ENCODE results near the gene ZNF385B.

Gene ZNF385B

DNA sequence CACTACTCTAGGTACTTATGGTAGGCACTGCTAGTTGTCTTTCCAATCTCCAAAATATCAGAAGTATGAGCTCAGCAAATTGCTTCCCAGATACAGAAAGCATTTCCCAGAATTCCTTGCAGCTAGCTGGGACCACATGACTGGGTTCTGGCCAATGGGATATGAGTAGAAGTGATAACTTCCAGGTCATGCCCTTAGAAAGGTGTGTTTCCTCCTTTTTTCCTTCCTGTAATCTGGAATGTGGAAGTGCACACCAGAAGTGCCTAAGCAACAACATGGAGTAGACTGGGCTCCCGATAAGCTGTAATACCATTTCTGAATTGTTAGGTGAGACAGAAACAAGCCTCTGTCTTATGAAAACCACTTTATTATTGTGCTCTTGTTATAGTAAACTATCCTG, 279.8 kb downstream of the ZNF385B start:
- no peak overlapping the region for H3K4me3 ChIP-seq (ENCODE audit: low read length)
- no peak for DNase-seq (ENCODE audit: low read depth)
- no peak for TF ChIP-seq CTCF (conservative IDR thresholded peaks at IDR 0.05; ENCODE audit: low read length)

GRCh38 chr2:179580378-179581146, 280.9 kb downstream of the ZNF385B start:
- H3K4me3 ChIP-seq (ENCODE audit: low read length): no peak overlapping the region
- DNase-seq (ENCODE audit: low read depth): no peak
- TF ChIP-seq CTCF (conservative IDR thresholded peaks at IDR 0.05; ENCODE audit: low read length): no peak

- no peak overlapping the region for H3K4me3 ChIP-seq (ENCODE audit: low read length)
- no peak for TF ChIP-seq CTCF (conservative IDR thresholded peaks at IDR 0.05; ENCODE audit: low read length)
- peak; percentile 12 for DNase-seq (ENCODE audit: low read depth)
Measured at GRCh38 chr2:179579800-179580199, 281.6 kb downstream of the ZNF385B start.

DNA sequence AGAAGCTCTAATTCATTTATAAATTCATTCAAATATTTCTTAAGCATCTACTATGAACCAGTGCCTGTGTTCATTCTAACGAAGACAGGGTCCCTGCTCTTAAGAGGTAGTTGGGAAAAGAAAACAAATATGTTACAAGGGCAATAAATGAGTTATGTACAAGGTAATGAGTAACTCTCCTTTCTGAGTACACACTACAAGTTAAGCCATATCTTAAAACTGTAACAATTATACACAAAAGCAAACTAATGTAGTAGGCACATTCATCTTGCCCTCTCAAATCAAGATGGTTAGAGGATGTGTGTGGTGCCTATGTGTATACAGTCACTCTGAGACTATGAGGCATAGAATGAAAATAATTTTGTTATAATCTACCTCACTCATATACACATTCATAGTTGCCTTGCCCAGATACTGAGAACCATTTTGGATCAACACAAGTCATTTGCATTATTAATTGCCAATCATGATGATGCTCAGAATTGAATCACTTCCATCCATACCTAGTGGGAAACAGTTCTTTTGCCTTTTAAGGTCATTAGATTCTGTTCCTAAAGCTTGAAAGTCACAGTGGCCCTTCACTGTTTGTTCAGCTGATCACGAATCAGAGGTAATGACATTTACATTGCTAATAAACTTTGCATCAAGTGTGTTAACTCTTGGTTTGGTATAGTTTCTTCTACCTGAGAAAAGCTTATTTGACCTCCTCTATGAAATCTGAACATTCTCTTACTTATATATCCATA, 283.1 kb downstream of the ZNF385B start:
- TF ChIP-seq CTCF (conservative IDR thresholded peaks at IDR 0.05; ENCODE audit: low read length): no peak

DNA sequence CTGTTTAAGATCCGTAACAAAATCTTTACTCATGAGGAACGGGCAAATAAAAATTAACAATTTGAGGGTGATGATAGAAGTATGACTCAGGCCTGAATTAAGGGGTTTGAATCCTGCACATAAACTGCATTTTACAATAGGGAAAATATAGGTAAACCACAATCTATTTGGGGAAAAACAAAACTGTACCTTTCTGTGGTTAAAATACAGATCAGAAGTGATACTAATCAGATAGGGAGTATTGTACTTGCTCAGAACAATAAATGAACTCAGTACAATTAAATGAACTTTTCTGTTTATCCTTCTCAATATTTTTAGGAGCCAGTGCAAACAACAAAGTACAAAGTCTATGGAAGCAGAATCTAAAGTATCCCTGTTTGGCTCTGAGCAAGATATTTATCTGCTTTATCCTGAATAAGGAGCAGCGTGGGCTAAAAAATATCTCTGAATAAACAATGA, 287.3 kb downstream of the ZNF385B start:
- no peak overlapping the region for H3K4me3 ChIP-seq (ENCODE audit: low read length)
- no peak for TF ChIP-seq CTCF (conservative IDR thresholded peaks at IDR 0.05; ENCODE audit: low read length)

More for the DNA sequence above, 283.1 kb downstream of the ZNF385B start:
- no peak for DNase-seq (ENCODE audit: low read depth)
- no peak overlapping the region for H3K4me3 ChIP-seq (ENCODE audit: low read length)

GRCh38 chr2:179572544-179572943, 288.9 kb downstream of the ZNF385B start:
- no peak for DNase-seq (ENCODE audit: low read depth)
- TF ChIP-seq CTCF (conservative IDR thresholded peaks at IDR 0.05; ENCODE audit: low read length): no peak
- no peak overlapping the region for H3K4me3 ChIP-seq (ENCODE audit: low read length)

More for the DNA sequence above, 287.3 kb downstream of the ZNF385B start:
- DNase-seq (ENCODE audit: low read depth): no peak
